GM04503 (cell line): ENCODE results near the gene HOXA13.

ENCODE experiments used
- DNase-seq: peaks from one replicate; pipeline ENCODE4 v3.0.0-alpha.2; 2012; ENCODE audit warnings: low read depth

HOXA13 gene

DNA sequence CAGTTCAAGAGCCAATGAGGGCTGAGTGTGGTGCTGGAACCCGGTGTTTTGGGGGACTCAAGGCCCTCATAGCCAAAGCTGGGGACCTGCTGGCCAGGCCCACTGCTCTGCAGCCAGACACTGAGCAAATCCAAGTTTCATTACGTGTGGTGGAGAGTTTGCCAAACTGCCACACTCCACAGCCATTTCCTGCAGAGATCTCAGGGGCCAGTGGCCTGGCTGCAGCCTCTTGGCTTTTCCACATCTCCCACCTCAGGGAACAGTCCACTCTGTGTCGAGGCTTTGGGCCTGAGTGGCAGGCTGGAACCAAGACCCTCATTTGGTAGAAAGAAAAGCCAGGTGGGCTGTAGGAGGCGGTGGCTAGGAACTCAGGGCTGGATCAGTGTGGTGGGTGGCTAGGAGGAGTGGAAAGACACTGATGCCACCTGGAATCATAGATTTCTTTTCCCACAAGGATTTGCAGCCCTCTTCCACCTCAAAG, 18.1 kb downstream of the HOXA13 start:
- no peak for DNase-seq

DNA sequence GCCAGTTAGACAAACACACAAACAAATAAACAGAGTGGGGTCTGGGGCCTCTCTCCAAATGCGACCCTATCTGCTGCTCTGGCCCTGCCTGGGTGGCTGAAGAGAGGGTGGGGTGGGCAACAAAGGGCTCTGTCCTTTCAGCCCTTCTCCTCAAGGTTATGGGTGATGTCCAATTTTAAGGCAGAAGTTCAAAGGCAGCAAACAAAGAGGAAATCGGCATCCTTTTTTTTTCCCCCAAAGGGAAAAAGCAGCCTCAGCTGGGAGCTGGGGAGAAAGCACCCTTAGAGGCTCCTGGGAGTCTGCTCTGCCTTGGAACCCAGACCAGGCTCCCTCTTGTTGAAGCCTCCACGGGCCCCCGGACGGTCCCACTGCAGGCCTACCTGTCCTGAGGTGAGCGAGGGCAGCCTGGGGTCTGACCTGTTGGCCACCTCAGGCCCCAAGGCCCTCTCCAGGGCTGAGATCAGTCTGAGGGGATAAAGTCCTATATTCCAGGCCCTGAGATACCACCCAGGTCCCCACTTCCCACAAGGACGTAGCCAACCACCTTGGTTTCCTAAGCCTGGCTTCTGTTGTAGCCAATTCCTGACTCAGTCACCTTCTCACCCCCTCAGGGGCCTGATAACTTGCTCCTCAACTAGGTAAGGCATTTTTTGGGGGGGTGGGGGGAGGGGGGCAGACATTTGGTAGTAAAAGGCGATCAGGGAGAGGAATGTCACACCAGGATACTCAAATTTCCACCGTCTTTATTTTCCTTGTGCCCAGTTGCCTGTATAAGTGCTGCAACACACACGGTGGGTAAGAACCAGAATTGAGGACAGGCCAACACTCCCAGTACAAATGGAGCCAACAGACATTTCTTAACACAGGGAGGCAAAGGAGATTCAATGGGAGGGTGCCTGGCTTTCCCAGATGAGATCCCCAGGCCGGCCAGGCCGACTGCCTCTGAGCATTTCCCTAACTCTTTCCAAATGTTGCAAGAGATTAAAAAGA, 19.2 kb downstream of the HOXA13 start:
- DNase-seq, result no peak

DNA sequence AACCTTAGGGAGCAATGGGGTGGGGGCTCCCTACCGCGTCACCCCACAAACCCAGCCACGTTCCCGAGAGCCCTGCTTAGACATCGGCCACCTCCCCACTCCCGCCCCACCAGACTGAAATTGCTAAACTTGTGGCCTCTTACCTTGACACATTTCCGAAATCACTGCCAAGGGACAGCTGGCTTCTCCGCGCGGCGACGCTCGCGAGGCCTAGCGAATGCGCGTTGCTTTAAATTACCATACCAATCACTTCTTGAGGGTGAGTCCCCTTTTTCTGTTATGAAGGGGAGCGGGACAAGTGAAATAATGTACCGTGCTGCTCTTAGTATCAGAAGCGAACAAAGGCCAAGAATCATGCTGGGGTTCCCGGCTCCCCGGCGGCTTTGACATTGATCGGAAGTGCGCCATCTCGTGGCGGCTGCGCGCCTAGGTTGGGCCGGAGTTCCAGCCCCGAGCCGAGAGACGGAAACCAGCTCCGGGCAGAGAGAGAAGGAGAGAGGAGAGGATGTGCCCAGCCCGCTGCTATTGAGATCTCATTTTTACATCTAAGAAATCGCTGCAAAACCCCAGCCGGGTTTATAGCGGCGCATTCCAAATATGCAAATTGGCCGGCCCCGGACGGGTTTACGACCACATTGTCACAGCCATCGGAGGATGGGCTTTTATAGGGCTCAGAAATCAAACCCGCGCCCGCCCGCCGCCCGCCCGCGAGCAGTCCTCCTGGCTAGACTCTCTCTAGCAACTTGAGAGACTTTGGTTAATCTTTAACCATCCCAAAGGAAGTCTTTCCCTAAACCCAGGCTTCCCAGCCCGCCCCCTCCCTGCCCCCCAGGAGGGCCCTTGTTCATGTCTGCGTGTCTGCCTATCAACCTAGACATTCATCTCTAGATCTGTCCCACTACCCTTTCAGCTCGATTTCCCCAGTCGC, 20.1 kb downstream of the HOXA13 start:
- no peak for DNase-seq

DNA sequence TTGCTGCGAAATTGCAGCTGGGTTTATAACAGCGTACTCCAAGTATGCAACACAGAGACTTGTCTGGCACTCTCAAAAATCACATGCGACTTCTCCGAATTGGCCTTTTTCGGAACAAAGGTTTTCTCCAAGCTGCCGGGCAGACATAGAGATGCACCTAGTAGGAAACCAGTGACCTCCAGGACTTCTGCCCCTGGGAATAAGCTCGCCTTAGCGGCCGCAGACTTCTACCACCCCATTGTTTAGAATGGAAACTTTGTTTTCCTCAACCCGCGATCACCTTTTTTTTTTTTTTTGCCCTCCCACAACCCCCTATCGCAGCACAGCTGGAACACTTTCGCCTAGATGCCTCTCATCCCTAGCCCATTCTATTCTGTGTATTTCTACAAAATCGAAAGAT, 20.9 kb downstream of the HOXA13 start:
- DNase-seq, result no peak

DNA sequence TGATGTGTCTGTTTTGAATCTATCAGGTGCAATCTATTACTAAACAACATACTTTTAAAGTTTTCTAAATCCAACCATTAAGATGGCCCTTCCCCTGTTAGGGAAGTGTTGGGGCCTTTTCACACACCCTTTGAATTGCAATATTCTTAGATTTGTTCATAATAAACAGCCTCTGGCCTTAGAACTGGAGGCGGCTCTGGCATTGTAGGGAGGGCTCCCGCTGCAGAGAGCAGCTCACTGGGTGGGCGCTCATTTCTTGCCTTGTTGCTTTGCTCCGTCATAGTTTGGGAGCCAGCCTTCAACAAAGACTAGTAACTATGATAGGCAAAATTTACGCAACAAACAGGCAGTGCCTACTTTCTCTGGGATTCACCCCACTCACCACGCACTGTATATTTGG, 21.5 kb downstream of the HOXA13 start:
- DNase-seq, result no peak

DNA sequence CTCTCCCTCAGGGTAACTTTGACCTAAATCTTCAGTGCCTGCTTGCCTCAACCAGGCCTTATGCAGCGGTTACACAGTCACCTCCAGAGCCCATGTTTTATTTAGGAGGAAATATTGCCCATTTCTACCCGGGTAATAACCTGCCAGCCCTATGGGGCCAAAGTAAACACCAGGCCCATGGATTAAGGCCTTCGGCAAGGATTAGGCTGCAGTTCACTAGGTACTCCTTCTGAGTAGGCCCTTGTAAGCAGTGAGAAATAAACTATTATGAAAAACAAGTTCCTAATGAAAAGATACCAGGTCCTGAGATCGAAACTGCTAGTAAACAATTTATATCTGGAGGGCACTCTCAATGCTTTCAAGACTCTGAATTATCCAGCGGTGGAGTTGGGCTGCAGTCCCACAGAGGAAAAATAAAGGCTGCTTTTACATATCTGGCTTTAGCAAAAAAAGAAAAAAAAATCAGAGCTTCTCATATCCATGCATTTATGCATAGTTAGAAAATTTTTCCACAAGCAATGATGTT, 22.0 kb downstream of the HOXA13 start:
- DNase-seq, result no peak

DNA sequence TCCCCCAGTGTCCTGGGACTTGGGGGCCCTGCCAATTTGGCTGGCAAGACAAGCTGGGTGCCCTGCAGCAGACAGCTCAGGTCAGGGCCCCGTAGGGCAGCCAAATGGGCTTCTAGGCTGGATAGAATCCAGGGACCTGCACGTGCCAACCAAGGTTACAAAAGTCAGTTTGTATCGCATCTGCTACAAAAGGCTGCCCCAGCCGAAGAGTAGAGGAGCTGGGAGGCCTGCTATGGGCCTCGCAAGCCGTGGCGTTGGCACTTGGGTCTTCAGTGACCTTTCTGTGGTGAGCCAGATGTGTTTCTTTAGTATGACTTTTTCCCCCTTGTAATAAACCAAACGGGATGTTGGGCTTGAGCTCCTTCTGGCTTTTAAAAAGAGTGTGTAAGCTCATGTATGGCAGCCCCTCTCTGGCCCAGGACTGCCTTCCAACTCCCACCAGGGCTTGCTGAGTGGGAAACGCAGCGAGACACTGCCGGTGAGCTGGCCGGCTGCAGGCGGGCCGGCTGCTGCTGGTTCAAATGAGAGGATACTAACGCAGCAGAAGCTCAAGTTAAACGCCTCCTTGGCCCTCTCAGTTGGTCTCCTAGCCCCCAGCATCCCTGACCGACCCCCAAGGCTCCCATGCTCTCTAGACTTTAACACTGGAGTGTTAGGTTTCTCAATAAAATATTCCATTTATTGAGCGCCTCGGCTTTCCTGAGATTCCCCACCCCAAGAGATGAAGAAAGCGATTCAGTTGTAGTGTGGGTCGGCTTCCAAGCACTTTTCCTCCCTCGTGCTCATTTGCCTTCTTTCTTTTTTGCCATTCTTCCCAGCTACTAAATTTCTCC, 22.7 kb downstream of the HOXA13 start:
- no peak for DNase-seq

DNA sequence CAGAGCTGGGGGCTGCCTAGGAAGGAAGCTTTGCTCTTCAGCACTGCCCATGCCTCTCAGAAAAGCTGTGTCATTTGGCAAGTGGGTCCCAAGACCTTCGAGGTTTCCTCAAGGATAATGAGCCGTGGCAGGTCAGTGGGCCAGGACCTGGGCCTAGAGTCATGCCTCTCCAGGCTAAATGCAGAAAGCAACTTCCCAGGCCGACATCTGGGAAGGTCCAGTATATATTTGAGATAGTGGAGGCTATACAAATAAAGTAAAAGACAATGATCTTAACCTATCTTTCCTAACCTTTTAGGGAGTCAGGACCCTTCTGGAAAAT, 23.4 kb downstream of the HOXA13 start:
- DNase-seq, result no peak

DNA sequence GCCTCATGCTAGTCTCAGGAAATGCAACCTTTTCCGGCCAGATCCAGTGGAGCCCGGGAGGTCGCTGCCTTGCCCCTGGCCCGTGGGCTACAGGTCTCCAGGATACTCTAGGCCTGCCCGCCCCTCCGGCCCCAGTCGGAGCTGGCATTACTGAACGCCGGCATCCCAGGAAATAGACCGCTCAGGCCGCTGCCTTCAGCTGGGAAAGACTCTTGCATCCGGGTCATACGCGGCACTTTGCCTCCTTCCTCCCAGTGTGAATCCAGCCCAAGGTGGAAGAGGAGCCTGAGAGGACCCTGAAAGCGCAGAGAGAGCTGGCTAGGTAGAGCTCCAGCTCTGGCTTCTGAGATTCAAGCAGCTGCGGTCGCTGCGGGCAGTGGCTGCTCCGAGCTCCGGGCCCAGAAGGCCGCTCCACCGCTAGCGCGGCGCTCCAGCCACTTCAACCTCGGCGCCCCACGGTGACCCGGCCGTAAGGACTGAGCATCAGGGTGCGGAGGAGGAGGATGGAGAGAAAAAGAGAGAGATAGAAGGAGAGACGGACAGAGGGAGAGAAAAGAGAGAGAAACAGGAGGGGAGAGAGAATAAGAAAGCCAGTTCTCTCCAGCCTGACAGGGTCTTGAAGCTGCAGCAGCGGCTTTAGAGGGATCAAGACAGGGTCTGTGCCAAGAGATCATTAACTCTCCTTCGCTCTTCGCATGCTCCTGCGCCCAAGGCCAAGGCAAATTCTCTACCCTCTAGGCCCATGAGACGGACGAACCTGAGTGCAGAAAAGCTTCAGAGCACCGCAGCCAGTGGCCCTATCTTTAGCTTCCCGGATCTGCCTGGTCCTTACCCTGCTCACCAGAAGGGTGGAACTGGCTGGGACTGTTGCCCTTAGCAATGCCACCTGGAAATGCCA, 24.0 kb downstream of the HOXA13 start:
- no peak for DNase-seq

DNA sequence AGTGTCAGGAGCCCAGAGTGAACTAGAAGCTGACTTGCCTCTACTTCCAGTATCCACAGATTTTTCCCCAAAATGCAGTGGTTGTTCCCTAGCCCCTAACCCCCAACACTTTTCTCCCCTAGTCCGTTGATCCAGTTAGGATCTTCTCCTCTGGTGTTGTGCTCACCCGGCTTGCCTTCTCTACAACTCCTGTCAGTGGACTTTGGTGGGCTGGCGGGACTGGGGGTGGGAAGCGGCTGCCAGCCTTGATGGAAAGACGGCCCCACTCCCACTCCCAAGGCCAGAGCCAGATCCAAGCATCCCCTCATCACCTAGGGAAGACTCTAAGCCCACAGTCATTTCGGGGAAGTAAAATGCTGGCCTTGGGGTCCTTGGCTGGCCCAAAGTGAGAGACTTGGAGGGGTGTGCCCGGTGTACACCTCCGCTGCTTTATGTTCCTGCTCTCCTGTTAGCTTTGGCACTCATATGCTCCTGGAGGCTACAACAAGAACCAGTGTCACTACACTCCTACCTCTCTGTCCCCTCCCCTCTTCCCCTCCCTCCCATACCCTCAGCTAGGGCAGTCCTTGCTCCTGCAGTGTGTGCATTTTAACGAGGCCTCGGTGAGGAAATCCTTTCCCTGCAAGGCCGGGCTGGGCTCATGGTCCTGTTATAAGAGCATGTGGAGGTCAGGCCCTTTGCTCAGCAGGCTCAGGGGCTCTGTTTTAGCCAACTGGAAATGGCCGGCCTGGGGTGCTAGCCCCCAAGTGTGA, 24.8 kb downstream of the HOXA13 start:
- DNase-seq, result no peak

DNA sequence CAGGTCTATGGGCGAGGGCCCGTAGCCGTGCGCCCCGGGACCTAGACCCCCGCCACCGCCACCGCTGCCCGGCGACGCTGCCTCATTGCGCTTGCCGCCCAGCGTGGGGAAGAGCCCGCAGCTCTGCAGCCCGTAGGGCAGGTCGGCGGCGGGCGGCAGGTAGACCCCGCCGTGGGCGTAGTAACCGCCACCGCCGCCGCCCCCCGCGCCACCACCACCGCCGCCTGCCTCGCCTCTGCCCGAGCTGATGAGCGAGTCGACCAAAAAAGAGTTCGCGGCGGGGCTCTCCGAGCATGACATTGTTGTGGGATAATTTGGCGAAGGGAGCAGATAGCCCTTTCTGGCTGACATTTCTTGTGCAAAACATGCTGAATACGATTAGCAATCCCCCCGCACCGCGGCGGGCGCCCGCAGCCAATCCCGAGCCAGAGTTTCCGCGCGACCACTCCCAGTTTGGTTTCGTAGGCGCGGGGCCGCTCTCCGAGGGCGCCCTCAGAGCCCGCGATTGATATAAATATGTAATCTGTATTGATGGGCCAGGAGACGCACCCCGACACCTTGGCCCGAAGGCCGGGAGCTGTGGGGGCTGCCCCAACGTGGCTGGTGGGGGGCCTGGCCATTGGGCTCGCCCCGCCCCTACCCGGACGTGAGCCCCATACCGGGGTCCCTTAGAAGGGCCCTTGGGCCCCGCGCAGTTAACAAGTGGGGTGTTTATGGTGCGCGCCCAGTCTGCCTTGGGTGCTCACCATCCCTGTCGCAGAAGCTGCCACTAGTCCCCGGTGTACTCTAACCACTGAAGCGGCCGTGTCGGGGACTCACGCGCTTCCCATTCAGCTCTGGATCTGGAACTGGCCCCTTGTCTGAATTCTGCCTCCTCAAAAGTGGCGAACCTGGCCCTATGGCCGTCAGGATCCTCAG, 25.7 kb downstream of the HOXA13 start, which contains the start of gene HOXA10:
TSS of gene HOXA10 (minus strand) at position 365 of the 918 bp plus-strand sequence. CDS start at position 351, 14 bp downstream.
- no peak for DNase-seq

DNA sequence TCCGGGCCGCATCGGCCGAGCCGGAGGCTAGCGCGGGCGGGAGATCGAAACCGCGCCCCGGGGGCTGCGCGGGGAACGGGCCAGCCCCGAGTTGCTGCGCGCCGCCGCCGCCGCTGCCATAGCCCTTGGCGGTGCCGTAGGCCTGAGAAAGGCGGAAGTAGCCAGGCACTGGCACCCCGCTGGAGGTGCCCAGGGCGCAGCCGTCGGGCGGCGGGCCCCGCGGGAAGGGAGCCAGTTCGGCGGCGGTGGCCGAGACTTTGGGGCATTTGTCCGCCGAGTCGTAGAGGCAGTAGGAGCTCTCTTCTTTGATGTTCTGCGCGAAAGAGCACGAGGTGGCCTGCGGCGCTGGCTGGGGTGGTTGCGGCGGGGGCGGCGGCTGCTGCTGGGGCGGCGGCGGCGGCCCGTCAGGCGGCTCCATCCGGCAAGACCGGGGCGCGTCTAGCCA, 26.4 kb downstream of the HOXA13 start:
- DNase-seq, result no peak

DNA sequence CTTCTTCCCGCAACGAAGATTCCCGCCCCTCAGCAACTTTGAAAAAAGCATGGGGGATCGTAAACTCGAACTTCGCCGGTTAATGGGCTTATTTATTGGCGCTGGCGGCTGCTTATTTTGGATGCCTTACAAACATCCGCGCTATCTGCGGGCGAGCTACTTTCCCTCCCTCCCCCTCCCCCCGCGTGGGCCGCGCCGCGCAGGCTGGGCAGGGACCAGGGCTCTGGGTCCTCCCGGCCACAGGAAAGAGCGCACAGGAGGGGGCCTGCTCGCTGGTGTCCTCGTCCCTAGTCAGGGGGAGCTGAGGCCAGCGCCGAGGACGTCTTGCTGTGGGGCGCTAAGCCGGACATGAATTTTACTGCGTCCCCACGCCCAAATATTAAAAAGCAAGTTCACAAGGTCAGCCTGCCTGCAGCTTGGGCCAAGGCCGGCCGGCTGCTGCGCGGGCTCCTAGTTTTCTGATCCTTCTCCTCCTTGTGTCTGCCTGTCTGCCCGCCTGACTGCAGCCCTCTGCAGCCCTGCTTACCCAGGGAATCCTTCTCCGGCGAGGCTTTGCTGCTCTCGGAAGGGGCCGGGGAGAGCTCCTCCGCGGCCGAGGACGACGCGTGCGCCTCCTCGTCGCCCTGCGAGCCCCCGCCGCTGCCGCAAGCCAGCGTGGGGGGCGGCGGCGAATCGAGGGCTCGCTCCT, 26.9 kb downstream of the HOXA13 start:
- no peak for DNase-seq

DNA sequence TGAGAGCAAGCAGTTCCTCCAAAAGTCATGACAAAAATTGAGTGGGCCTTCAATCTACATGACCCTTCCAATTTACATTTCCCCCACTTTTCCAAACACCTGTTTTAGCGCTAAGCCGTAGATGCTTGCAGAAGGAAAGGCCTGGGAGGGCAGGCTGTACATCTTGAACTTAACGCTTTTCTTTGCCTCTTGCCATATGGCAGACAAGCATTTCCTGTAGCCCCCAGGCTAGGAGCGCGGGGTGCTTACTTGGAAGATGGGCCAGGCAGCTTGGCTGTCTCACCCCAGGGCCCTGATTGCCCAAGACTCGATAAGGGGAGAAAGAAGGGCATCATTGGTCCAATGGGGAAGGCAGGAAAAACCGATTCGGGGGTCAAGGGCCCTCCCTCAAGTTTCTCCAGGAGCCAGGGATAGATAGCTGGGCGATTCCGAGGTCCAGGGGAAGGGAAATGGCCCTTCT, 27.5 kb downstream of the HOXA13 start:
- no peak for DNase-seq

DNA sequence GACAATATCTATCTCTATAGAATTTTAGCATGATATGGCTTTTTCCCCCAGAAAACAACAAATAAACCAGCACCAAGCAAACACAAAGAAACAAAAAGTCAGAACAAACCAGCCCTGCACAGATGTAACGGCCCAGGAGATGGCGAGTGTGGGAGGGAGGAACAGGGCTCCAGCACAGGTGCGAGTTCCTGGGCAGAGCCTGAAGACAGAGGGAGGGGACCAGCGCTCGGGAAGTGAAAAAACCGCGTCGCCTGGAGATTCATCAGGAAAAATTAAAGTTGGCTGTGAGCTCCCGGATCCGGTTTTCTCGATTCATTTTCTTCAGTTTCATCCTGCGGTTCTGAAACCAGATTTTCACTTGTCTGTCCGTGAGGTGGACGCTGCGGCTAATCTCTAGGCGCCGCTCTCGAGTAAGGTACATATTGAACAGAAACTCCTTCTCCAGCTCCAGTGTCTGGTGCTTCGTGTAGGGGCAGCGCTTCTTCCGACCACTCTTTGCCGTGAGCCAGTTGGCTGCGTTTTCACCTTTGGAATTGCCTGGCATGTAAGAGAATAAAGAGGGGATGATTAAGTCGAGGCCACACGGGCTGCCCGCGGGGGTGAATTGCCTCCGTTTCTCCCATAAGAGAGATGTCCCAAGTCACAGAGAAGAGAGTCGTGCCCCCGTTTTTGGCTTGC, 28.1 kb downstream of the HOXA13 start:
- no peak for DNase-seq

DNA sequence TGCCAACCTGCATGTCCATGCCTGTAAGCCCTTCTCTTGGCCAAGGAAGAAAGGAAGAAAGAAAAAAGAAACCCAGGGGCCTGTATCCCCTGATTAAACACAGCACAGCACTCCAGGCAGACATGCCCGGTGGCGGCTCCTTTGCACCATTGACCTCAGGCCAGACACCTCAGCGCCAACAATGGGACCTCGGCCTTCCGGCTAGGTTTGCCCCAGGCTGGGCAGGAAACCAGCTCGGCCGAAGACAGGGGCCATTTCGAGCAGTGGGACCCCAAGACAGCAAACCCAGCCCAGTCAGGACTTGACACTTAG, 28.6 kb downstream of the HOXA13 start:
- no peak for DNase-seq
